HG03175 (cell line): ENCODE data around the gene PLPP6.
"Not testable (repeated sequence)": the region's sequence is repeated elsewhere in the genome, so short reads cannot be mapped to it uniquely, and the experiment has no call there.

Experiments used
- ATAC-seq: cut with Tn5 transposase; IDR thresholded peaks from one replicate; pipeline ENCODE4 v1.9.1; 2021; ENCODE audit warnings: mild to moderate bottlenecking, moderate library complexity; ENCODE audit not compliant: unreplicated experiment

The PLPP6 gene

GRCh38 chr9:4662108-4662988 lies at the start of gene PLPP6:
TSS of gene PLPP6 (plus strand) at chr9:4662294. CDS start at chr9:4662376, 82 bp downstream.
- ATAC-seq = peak; percentile 85

- no peak for ATAC-seq
Observed at GRCh38 chr9:4614627-4615026, 47.5 kb upstream of the PLPP6 start.

- ATAC-seq = no peak
Observed at GRCh38 chr9:4615251-4615650, 46.8 kb upstream of the PLPP6 start.

- ATAC-seq = no peak
Observed at GRCh38 chr9:4615778-4616177, 46.3 kb upstream of the PLPP6 start.

- ATAC-seq = no peak
Observed at GRCh38 chr9:4617752-4618151, 44.3 kb upstream of the PLPP6 start.

GRCh38 chr9:4618700-4619099 lies 43.4 kb upstream of the PLPP6 start:
- no peak for ATAC-seq

GRCh38 chr9:4620057-4620765 lies 41.9 kb upstream of the PLPP6 start:
- no peak for ATAC-seq

- no peak for ATAC-seq
Observed at GRCh38 chr9:4620881-4621555, 41.1 kb upstream of the PLPP6 start.

GRCh38 chr9:4622016-4622415 lies 40.1 kb upstream of the PLPP6 start:
- no peak for ATAC-seq

GRCh38 chr9:4630836-4631235 lies 31.3 kb upstream of the PLPP6 start:
- ATAC-seq = no peak

GRCh38 chr9:4638968-4639367 lies 23.1 kb upstream of the PLPP6 start:
- no peak for ATAC-seq

GRCh38 chr9:4639420-4639819 lies 22.7 kb upstream of the PLPP6 start:
- no peak for ATAC-seq

- ATAC-seq = no peak
Observed at GRCh38 chr9:4640027-4640426, 22.1 kb upstream of the PLPP6 start.

GRCh38 chr9:4642351-4642750 lies 19.7 kb upstream of the PLPP6 start:
- no peak for ATAC-seq

GRCh38 chr9:4654084-4654483 lies 8.0 kb upstream of the PLPP6 start:
- ATAC-seq = no peak

- ATAC-seq = no peak
Observed at GRCh38 chr9:4654538-4654937, 7.6 kb upstream of the PLPP6 start.

GRCh38 chr9:4656196-4656595 lies 5.9 kb upstream of the PLPP6 start:
- not testable (repeated sequence) for ATAC-seq

- no peak for ATAC-seq
Observed at GRCh38 chr9:4656621-4657020, 5.5 kb upstream of the PLPP6 start.

GRCh38 chr9:4657426-4658159 lies 4.5 kb upstream of the PLPP6 start:
- ATAC-seq = no peak

- not testable (repeated sequence) for ATAC-seq
Observed at GRCh38 chr9:4660665-4661064, 1.4 kb upstream of the PLPP6 start.

- no peak for ATAC-seq
Observed at GRCh38 chr9:4661165-4661564, 929 bp upstream of the PLPP6 start.
